HEK293T (cell line): ENCODE measurements around the gene TMEM119.

Source experiments
- FOXM1 ChIP-seq: fragments of 450-650 bp; IDR thresholded peaks from 2 replicates; pipeline ENCODE4 v1.6.1; 2017; ENCODE audit warnings: mild to moderate bottlenecking, borderline replicate concordance
- SUZ12 ChIP-seq: fragments of 450-650 bp; IDR thresholded peaks from 2 replicates; pipeline ENCODE4 v1.6.1; 2016; ENCODE audit warnings: mild to moderate bottlenecking

GRCh38 chr12:108625228-108625627 is 27.3 kb upstream of the TMEM119 start:
- TF ChIP-seq SUZ12 = no peak
- no peak for TF ChIP-seq FOXM1
